Stimulated activated CD4-positive, alpha-beta T cell treated with anti-CD3 and anti-CD28 coated beads, Interleukin-1b, Interleukin-23, amount 100 ng/mL, for 24 hours (primary cell): ENCODE data around the gene SFSWAP.

Experiments
- DNase-seq, 4 experiments: peaks; one replicate each; pipeline ENCODE4 v3.0.0-alpha.2; 2020; ENCODE audit warnings: low read depth in 4 of 4, low spot score in 1 of 4

SFSWAP gene

GRCh38 chr12:131785763-131786330 lies 75.0 kb downstream of the SFSWAP start:
- no peak for DNase-seq

DNA sequence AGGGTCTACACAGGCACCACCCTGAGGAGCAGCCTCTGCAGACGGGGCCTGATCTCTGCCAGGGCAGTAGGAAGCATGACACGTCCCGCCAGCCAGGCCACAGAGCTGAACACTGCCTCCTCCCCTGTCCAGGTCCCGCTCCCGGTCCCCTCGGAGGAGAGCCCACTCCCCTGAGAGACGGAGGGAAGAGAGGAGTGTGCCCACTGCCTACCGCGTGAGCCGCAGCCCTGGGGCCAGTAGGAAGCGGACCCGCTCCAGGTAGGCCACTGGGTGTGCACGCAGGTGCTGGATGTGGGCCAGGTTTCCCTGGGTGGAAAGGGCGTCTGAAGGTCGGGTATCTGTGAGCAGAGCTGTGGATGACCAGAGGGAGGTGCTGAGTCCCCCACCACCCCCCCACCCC lies 75.4 kb downstream of the SFSWAP start:
- DNase-seq: no peak

- no peak for DNase-seq
Observed at GRCh38 chr12:131787143-131787660, 76.3 kb downstream of the SFSWAP start.

DNA sequence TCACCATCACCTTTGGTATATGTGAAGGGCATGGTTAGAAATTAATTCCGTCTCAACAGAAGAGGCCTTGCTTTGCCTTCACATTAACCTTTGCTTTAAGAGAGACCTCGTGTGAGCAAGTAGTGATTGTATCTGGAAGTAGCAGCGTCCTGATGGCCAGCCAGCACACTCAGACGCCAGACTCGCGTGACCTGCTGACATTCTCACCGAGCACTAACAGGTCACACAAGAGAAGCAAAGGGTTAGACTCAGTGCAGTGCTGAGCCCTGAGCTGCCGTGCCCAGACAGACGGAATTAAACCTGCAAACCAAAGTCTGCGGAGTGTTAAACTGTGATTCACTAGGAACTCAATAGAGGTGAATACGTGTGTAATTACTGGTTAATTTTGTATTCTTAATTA lies 77.2 kb downstream of the SFSWAP start:
- no peak for DNase-seq

DNA sequence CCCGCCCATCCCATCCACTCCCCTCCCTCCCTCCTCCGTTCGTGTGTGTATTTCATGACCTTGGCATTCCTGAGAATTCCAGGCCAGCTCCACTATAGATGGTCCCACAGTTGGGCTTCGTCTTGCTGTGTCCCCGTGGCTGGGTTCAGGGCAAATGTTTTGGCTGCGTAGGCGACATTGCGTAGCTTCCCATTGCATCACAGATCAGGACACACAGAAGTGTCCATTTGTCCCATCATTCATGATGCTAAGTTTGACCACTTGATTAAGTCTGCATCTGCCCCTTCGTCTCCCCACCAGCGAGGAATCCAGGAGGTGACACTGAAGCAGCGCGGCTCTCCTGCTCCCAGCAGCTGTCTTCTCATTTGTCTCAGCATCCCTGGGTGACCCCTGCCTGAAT lies 78.7 kb downstream of the SFSWAP start:
- DNase-seq: no peak

GRCh38 chr12:131793243-131794022 lies 82.5 kb downstream of the SFSWAP start:
- no peak for DNase-seq

GRCh38 chr12:131794061-131794460 lies 83.2 kb downstream of the SFSWAP start:
- DNase-seq: no peak

GRCh38 chr12:131794573-131794972 lies 83.7 kb downstream of the SFSWAP start:
- DNase-seq: no peak

DNA sequence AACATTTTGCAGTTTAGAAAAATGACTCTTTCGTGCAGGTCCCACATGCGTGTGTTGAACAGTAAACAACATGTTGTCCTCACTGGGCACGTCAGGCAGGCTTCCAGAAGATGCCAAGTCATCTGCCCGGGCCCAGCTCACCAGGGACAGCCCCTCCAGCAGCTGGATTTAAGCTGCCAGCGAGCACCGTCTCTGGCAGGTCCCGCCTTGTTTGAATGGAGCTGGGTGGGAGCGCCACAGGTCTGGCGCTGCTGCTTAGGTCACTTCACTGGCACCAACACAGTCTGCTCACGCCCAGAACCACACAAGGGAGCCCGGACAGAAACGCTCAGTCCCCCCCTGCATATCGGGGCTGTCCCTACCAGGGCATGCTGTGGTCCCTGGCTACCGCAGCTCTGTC lies 84.2 kb downstream of the SFSWAP start:
- no peak for DNase-seq

DNA sequence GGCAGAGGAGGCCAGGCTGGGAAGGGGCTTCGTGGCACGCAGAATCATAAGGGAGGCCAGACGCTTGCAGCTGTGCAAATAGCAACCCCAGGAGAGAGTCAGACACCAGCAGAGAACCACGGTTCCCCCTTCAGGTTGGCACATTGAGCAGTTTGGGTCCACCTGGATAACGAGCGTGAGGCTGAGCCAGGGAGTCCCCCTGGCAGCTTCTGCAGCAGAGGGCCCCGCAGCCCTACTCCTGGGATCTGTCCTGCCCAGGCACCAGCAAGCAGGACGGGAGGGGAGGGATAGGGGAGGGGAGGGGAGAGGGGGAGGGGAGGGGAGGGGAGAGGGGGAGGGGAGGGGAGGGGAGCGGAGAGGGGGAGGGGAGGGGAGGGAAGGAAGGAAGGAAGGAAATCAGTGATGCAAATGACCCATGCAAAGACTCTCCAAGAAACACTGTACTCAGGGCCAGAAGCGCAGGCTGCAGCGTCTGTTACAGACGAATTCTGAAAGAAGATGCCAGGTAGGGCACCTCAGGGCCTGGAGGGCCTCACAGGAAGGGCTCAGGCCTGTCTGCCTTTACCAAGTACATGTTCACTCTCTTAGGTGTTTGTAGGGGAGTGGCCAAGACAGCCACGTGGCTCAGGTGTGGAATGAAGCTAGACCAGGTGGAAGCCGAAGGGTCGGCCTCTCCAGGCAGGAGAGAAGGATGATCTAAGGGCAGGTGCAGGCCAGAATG lies 85.0 kb downstream of the SFSWAP start:
- DNase-seq: no peak

DNA sequence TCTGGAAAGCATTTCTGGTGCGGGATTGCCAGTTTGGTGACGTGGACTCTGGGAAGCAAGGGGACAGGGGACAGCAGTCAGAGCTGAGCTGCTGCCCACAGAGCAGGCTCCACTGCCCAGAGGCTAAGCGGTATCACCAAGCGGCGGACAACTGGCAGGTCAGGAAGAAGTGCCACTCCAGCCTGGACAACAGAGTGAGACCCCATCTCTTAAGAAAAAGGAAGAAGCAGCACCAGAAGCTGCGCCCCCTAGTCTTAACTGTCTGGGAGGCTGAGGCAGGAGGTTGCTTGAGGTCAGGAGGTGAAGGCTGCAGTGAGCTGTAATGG lies 85.5 kb downstream of the SFSWAP start:
- DNase-seq: no peak

DNA sequence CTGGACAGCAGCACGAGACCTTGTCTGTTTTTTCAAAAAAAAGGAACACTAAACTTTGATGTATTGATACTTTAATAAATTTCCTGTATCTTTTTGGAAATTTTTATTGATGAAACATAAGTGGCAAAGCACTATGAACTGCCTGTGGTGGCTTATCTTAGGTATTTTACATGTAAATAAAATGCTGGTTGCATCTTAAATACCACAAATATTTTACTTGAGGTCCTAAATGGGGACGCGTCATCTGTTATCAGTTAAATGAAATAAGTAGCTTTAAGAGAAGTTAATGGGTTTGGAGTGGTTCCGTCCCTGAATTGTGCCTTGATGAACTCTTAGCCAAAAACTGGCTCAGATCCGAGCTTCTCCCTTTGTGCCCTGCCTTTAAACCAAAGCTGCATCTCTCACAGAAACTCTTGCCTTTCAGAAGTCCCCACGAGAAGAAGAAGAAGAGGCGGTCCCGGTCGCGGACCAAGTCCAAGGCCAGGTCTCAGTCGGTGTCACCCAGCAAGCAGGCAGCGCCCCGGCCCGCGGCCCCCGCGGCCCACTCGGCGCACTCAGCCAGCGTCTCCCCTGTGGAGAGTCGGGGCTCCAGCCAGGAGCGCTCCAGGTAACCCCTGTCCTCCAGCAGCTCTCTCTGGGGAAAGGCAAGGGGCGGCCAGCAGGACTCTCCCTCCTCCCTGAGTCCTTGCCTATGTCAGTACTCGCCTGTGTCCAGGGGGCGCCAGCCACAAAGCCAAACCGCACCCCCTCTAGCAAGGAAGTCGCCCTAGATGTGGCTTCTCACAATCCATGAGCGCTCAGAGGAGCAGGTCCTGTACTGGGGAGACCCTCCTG lies 86.1 kb downstream of the SFSWAP start:
- DNase-seq: no peak

GRCh38 chr12:131797588-131797934 lies 86.7 kb downstream of the SFSWAP start:
- DNase-seq: no peak

- no peak for DNase-seq
Observed at GRCh38 chr12:131799195-131799594, 88.3 kb downstream of the SFSWAP start.

DNA sequence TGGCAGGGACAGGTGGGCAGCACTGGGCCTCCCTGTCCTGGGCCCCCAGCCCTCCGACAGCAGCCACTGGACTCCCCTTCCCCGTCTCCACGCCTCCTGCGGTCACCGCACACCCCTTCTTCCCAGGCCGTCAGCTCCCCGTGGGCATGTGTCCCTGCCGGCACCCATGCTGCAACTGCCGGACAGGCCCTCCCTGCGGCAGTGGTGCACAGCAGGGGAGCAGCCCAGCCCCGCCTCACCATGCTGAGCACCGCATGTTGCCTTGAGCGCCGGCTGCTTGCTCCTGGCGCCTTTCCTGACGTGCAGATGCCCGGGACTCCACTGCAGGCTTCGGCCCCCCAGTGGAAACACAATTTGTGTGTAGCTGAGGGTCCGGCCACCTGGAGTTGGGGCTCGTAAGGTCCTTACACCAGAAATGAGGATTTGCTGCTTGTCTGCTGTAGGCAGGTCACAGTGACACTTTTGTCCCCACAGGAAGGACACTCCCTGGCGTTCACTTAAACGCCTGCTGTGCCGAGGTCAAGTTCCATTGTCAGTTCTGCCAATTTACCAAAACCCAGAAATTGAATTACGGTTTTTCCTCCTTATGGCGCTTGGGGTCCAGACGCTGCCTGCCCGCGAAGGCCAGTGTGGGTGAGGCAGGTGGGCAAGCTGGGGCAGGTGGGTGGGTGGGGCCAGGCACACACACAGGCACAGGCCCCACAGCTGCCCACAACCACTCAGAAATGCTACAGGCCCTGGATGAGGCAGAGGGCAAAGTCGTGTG lies 89.1 kb downstream of the SFSWAP start:
- no peak for DNase-seq

- DNase-seq: no peak
Observed at GRCh38 chr12:131800594-131801135, 89.8 kb downstream of the SFSWAP start.

DNA sequence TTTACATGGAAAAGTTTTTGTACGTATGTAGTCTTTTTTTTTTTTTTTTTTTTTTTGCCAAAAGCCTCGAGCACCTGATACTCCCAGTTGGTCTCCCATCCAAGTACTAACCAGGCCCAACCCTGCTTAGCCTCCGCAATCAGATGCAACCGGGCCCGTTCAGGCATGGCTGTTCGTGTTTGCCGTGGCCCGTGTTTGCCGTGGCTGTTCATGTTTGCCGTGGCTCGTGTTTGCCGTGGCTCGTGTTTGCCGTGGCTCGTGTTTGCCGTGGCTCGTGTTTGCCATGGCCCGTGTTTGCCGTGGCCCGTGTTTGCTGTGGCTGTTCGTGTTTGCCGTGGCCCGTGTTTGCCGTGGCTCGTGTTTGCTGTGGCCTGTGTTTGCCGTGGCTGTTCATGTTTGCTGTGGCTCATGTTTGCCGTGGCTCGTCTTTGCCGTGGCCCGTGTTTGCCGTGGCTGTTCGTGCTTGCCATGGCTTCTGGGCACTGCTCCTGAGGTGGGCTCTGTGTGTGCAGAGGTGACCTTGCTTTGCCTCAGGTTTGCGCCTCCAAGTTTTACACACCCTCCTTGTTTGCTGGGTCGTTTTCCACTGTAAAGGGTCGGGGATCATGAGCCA lies 90.5 kb downstream of the SFSWAP start:
- no peak for DNase-seq

DNA sequence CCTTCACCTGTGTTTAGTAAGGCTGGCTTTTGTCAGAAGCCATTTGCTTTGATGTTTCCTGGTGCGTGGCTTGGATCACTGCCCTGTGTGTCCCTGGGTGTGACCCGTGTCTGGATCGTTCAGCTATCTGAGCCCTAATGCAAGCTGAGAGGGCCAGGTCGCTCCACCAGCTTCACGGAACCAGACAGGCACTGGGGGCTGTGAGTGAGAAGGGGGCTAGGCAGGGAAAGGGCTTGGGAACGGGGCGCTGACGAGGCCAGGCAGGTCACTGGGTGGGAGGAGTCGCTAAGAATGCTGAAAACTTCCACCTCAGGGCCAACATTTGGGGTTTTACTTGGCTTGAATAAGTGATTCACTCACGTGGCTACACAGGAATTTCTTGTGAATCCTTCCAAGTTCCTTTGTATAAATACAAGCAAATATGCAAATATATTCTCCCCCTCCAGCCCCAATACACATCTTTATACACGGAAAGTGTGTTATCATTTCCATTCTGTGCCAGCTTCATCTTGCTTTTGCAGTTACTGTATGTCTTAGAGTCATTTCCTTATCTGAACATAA lies 93.2 kb downstream of the SFSWAP start:
- no peak for DNase-seq

DNA sequence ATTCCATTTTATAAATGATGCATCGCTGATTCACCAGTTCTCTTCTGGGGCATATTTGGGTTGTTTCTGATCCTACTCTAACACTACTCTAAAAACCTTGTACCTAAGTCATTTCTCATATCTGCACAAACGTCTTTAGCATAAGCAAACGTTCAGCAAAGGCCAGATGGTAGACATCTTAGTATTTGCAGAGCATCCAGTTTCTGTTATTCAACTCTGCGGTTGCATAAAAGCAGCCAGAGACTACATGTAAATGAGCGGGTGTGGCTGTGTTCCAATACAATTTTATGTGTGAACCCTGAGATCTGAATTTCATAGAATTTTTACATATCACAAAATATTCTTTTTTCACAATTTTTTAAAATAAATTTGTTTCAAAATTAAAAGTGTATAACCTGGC lies 94.5 kb downstream of the SFSWAP start:
- DNase-seq: no peak

GRCh38 chr12:131806674-131807073 lies 95.8 kb downstream of the SFSWAP start:
- no peak for DNase-seq
